GM18907 (cell line): ENCODE results near the gene CYP2J2.
"Not testable (repeated sequence)": the region's sequence is repeated elsewhere in the genome, so short reads cannot be mapped to it uniquely, and the experiment has no call there.

Source experiments
- ATAC-seq: cut with Tn5 transposase; IDR thresholded peaks from one replicate; pipeline ENCODE4 v1.9.1; 2021; ENCODE audit warnings: mild to moderate bottlenecking, moderate library complexity; ENCODE audit not compliant: unreplicated experiment

Gene CYP2J2, protein sequence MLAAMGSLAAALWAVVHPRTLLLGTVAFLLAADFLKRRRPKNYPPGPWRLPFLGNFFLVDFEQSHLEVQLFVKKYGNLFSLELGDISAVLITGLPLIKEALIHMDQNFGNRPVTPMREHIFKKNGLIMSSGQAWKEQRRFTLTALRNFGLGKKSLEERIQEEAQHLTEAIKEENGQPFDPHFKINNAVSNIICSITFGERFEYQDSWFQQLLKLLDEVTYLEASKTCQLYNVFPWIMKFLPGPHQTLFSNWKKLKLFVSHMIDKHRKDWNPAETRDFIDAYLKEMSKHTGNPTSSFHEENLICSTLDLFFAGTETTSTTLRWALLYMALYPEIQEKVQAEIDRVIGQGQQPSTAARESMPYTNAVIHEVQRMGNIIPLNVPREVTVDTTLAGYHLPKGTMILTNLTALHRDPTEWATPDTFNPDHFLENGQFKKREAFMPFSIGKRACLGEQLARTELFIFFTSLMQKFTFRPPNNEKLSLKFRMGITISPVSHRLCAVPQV

DNA sequence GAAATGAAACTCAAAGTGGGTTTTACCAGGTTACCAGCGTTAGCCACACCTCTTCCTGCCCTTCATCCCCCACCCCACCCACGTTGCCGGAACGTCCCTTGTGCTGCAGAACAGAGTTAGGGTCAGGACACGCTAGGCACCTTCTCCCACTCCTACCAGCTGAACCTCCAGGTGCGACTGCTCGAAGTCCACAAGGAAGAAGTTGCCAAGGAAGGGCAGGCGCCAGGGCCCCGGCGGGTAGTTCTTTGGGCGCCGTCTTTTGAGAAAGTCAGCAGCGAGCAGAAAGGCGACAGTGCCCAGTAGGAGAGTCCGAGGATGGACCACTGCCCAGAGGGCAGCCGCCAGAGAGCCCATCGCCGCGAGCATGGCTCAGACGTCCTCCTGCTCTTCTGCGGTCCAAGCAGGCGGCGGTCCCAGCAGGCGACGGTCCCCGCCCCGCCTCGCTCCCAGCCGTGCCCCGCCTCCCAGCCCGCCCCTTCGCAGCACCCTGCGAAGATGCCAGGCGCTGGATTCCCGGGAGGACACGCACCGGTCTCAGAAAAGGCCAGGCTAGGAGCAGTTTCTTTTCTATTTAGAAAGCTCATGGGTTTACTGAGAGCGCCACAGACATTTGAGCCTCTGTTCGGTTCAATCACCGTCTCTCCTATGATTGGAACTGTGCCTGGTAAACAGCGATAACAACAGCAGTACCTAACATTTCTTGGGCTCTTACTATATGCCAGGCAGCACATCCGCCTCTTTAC lies at the start of gene CYP2J2:
TSS of gene CYP2J2 (minus strand) at position 393 of the 743 bp plus-strand sequence. CDS start at position 366, 27 bp downstream.
- ATAC-seq = peak; percentile 82

DNA sequence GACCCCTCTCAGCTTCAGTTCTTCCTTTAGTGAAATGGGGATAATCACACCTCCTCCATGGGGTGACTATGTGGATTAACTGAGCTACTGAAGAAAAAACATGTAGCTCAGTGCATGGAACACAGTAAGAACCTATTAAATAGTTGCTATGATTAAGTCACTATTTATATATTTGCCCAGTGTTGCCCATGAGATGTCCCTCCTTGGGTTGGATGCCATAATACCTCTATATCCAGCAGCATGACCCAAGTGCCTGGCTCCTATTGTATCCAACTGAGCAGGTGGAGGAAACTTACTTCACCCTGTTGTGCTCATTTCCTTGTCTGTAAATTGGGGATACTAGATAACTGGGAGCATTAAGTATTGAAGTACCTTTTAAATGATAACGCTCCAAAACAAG lies 47.1 kb upstream of the CYP2J2 start:
- ATAC-seq = no peak

DNA sequence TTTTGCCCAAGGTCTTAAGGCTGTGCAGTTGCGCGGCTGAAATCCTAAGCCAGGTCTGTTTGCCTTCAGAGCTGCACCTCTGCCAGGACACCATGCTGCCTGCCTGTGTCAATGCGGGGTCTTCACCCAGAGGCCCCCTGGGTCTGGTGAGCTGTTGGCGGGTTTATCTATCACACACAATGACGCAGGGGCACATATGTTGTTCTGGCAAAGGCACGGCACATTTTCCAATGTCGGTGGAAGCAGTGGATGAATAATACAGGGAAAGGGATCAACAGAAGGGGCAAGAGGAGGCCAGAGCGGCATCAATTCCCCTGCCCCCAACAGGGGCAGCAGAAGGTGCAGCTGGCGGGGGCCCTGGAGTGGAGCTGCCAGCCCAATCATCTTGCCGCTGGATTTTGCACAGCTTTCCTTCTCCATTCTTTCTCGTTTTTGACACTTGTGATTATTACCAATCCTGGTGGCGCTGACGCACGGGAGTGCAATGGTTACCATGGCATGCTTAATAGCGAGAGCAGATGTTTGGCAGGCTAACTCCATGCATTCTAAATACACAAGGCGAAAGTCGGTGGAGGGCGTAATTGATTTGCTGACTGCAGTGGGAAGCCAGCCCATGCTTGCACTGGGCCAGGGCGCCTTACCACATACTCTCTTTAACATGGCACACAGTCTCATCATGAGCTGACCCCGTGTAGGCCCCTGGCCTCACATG lies 45.8 kb upstream of the CYP2J2 start:
- ATAC-seq = no peak

DNA sequence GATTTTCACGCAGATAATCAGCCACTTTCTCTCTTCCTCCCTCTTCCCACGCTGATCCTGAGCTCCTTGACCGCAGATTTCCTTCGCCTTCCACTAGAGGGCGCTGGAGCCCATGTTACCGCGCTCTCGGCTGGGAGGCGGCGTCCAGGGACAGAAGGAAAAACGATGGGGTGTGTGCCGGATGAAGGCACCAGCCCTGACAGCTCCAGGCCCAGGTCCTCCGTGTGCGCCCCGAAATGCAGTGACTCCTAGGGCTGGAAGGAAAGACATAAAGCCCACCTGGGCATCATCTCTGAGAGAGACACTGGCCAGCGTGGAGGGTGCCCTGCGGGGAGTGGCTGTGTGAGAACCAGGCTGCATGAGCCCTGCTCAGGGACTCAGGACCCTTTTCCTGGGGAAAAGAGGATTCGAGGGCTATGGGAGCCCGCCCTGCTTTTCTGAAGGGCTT lies 44.9 kb upstream of the CYP2J2 start:
- ATAC-seq = peak; percentile 70

DNA sequence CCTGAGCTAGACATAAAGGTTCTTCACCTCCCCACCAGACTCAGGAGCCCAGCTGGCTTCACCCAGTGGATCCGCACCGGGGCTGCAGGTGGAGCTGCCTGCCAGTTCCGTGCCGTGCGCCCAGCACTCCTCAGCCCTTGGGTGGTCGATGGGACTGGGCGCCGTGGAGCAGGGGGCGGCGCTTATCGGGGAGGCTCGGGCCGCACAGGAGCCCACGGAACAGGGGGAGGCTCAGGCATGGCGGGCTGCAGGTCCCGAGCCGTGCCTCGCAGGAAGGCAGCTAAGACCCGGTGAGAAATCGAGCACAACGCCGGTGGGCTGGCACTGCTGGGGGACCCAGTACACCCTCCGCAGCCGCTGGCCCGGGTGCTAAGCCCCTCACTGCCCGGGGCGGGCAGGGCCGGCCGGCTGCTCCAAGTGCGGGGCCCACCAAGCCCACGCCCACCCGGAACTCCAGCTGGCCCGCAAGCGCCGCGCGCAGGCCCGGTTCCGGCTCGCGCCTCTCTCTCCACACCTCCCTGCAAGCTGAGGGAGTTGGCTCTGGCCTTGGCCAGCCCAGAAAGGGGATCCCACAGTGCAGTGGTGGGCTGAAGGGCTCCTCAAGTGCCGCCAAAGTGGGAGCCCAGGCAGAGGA lies 43.1 kb upstream of the CYP2J2 start:
- not testable (repeated sequence) for ATAC-seq

DNA sequence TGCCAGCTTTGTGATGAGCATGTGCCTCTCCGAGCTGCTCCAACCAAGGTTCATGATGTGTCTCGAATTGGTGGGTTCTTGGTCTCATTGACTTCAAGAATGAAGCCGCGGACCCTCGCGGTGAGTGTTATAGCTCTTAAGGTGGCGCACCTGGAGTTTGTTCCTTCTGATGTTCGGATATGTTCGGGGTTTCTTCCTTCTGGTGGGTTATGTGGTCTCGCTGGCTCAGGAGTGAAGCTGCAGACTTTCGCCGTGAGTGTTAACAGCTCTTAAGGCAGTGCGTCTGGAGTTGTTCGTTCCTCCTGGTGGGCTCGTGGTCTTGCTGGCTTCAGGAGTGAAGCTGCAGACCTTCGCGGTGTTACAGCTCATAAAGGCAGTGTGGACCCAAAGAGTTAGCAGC lies 42.2 kb upstream of the CYP2J2 start:
- not testable (repeated sequence) for ATAC-seq

DNA sequence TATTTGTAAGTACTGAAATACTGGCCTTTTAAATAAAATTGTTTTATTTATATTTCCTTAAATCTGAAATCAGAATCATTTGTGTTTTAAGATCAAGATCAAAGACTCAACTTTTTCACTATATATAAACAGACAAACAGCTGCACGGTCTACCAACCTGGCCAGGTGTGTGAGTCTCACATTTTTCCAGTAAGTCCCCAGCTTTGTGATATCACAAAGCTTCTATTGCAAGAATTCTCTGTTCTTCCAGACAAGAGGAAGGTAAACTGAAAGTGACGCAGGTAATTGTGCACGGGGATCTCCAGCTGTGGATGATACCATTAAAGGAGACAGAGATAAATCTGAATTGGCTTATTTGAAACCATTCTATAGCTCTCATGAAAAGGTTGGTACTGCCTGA lies 41.2 kb upstream of the CYP2J2 start:
- no peak for ATAC-seq

DNA sequence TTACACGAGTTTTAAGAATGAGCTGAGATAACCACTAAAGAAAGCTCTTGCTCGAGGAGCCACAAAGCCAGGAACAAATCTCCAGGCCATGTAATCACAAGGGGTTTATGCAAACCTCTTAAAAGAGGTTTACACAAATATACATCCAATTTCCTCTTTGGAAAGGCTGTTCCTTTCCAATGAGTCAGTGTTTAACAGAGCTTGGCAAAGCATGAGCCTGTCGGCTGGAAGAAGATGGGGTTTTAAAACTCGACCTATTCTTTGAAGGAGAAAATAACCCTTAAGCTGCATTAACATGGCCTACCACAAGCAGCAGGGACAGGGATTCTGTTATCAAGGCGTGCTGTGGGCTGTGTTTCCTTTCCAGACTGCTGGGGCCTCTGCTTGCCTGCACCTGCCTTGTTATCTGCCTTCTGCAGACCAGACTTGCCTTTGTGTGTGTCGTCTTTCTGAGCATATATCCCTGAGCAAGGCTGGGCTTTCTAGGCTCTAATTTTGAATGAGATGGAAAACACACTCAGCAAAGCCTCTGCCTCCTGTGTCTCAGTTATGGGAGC lies 40.6 kb upstream of the CYP2J2 start:
- ATAC-seq = no peak

DNA sequence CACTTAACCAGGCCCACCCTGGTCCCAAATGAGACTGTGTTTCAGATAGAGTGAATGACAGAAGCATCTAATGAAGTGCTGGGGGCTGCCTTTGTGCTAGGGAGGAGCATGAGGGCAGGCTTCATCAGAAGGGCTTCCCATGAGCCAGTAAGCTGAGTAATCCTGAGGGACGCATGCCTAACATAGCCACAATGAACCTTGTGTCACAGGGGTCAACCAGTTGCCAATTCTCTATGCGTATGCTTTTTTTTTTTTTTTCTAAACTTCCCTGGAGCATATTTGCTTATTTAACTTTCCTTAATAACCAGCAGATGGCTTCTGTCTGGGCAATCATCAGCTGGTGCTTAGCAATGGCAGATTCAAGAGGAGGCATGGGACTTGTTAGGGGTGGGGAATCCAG lies 25.5 kb upstream of the CYP2J2 start:
- ATAC-seq = no peak

DNA sequence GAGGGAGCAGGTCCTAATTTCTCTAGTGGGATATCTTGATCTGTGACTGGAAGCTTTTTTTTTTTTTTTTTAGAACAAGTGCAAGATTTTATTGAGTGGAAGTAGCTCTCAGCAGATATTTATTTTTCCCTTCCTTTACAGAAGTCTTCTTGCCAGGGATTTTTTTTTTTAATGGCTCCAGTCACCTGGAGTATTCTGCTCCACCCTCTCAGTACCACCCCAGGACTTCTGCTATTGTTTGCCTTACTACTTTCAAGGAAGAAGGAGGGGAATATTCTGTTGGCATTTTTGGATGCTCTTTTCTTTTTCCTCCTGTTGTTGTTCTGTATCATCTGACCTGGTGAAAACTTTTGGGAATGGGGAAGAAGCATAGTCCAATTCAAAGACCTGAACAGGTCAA lies 23.1 kb upstream of the CYP2J2 start:
- ATAC-seq = no peak

DNA sequence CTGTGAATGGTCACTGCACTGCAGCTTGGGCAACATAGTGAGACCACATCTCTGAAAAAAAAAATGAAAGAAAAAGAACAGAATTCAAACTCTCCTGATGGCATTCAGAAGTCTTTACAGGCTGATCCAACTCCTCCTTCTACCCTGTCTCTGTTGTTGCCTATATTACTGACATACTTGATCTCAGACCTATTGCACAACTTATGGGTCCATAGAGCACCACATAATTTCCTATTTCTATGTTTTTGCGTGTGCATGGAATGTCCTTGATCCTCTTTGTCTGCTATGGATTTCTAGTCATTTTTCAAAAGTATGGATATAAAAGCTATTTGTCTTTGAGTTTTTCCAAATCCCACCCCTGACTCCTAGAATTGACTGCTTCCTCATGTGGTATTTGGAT lies 22.4 kb upstream of the CYP2J2 start:
- no peak for ATAC-seq

DNA sequence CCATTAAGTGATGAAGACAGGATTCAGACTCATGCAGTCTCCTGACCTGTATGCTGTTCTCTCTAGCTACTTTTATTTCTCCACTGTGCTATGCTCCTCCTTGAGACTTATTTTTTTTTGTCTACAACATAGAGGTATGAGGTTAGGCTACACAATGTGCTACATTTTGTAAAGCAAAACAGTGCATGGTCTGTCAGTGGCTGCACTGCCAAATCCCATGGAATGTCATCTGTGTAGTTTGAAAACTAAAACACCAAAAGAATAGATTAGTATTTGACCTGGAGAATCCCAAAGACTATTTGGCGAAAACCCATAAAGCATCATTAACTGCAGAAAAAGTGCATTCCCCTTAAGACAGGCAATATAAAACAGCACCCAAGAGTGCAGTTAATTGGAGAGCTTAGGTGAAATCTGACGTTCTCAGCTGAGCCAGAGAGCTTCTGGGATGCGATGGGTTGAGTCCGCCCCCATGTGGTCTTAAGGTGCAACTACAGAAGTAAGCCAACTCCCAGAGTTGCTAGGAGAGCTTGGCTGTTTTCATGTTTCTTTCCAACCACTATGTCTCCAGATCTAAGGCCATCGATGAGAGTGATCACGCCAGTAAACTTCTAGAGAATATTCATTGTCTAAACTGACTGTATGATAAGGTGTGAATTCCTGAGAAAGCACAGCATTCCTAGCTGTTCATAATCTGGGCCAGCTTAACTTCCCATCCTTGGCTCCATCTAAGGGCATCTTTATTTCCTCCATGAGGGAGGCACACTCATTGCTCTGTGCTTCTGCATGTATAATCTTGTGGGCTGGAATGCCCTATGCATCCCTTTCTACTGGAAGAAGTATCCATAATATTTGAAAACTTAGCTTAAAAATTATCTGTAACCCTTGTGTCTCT lies 20.7 kb upstream of the CYP2J2 start:
- peak; percentile 94 for ATAC-seq

DNA sequence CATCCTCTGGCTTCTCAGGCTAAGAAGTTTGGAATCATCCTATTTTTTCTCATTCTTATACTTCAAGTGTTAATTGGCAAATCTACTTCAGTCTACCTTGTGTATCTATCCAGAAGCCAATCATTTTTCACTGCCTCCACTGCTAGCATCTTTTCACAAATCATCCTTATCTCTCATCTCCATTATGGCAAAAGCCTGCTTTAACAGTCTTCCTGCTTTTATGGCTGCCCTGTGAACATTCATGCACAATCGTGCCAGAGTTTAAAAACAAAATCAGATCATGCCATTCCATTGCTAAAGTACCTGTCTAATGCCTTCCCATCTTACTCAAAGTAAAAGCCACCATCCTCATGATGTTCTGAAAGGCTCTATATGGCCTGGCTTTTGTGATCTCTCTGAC lies 19.2 kb upstream of the CYP2J2 start:
- ATAC-seq = no peak

DNA sequence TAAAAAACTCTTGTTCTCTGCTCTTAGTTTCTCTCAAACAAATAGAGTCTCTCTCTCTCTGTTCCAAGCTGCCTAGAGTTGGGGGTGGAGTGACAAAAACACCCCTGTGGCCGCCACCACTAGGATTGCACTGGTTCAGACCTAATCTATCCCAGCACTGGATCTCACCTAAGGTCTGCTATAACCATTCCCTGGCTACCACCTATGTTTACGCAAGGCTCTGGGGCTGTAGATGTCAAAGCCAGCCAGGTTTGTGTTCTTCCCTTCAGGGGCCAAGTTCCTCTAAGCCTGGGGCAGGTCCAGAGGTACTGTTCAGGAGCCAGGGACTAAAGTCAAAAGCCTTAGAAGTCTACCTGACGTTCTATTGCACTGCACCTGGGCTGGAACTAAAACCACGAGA lies 12.8 kb upstream of the CYP2J2 start:
- no peak for ATAC-seq

DNA sequence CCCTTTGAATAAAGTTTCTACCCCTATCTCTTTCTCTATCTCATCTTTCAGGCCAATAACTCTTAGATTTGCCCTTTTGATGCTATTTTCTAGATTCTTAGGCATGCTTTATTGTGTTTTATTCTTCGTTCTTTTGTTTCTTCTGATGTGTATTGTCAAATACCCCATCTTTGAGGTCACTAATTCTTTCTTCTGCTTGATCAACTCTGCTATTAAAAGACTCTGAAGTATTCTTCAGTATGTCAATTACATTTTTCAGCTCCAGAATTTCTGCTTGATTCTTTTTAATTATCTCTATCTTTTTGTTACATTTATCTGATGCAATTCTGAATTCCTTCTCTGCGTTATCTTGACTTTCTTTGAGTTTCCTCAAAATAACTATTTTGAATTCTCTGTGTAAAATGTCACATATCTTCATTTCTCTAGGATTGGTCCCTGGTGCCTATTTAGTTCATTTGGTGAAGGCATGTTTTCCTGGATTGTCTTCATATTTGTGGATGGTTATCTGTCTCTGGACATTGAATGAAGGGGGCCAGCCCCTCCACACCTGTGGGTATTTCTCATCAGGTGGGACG lies 11.2 kb upstream of the CYP2J2 start:
- ATAC-seq = no peak

DNA sequence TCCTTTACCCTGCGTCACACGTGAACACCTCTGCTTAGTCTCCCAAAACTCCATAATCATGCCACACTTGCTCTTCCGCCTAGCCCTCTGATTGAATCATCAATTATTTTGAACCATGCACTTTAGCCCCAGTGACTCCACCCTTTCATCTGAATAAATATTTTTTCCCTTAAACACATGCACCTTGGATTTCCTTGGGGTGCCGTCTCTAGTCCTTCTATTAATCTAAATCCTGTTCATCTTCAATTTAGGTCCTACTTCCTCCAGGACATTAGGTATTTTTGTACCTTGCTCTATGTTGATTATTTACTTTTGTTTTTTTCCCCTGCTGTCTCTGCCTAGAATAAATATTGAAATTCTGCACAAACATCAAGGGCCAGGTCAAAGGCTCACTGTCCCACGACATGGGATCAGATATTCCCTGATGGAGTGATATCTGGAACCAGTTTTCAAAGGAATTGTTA lies 9.8 kb upstream of the CYP2J2 start:
- no peak for ATAC-seq

DNA sequence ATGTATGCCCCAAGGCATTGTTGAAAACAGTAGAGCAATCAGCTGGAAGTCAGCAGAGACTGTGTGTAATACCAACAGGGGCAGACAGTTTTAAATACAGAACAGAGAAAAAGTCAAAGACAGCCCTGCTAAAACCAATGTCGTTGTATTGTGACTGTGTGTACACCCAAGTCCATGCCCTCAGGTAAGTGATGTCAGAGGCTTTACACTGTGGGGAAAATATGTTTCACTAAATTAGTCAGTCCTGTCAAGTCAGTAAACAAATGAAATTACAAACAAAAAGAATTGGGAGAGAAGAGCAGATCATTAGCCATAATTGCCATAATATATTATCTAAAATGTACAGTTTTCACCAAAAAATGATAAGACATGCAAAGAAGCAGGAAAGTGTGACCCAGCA lies 2.4 kb upstream of the CYP2J2 start:
- peak; percentile 51 for ATAC-seq

DNA sequence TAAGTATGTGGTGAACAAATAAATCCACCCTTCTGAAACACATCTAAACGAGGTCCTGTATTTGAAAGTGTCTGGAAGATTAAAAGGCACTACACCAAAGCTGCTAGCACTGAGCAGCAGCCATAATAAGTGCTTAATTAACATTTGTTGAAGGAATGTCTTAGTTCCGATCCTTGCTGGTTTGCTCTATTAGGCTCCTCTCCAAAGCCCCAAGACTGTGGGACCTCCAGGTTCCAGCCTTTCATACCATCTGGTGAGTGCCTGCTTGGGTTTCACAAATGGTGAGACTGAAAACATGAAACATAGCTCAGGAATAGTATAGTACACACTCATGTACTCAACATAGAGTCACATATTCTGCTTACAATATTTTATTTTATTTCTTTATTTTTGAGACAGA lies 640 bp upstream of the CYP2J2 start:
- no peak for ATAC-seq

DNA sequence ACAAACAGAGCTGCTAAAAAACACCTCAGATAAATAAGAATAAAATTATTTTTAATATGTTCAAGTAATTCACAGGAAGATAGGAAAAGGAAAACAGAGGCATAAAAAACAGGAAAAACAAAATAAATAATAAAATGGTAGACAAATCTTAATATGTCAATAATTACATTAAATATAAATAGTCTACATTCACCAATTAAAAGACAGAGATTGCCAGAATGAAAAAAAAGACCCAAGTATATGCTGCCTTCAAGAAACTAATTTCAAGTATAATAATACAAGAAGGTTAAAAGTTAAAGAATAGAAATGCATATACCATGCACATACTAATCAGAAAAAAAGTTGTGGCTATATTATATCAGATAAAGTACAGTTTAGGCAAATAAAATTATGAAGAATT lies 1.9 kb downstream of the CYP2J2 start:
- ATAC-seq = no peak
